ENCODE data around the gene SNX9.

The SNX9 gene

DNA sequence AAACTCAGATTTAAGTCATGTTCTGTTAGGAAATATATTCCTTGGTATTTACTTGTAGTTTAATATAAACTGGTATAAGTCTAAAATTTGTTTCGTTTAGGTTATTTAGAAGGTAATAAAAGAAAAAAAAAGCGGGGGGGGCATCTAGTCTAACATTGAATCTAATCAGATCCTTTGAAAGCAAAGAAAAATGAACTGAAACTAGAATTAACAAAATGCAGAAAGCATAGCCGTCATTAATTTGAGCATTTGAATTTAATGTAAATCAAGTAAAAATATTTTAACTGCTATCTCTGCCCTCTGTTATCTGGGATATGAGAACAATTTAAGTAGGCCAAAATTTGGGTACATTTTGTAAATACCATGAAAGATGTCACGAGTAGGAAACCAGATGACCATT, 54.1 kb downstream of the SNX9 start:
- H3K9me2 ChIP-seq (replicated peaks; ENCODE audit: low read depth, low read length), result no peaks in the 10 kb centered on the region
- H4K20me1 ChIP-seq (ENCODE audit: insufficient read depth, low read length, poor library complexity, severe bottlenecking), result no peaks in the 10 kb centered on the region
- H3K9me3 ChIP-seq (ENCODE audit: insufficient read depth, low read depth, low read length), result no peaks in the 10 kb centered on the region
- no peaks in the 10 kb centered on the region for H3K36me3 ChIP-seq (ENCODE audit: insufficient read depth, low read length)
- peaks cover 16% of the 10 kb centered on the region for H3K27me3 ChIP-seq (ENCODE audit: insufficient read depth, low read length, poor library complexity, severe bottlenecking)
- H3F3A ChIP-seq (ENCODE audit: low read depth), result no peaks in the 10 kb centered on the region
- no peak overlapping the region for H2AFZ ChIP-seq (ENCODE audit: low read length)
- H3K4me1 ChIP-seq (ENCODE audit: insufficient read depth, low read length, poor library complexity, severe bottlenecking), result no peaks in the 10 kb centered on the region
- no peaks in the 10 kb centered on the region for H3K79me2 ChIP-seq (ENCODE audit: insufficient read depth, low read length)
- no peak overlapping the region for H3K9ac ChIP-seq (ENCODE audit: low read depth, low read length, poor library complexity, severe bottlenecking)
- H3K4me3 ChIP-seq (ENCODE audit: low read length, poor library complexity, severe bottlenecking), result no peak overlapping the region
- no peak overlapping the region for H3K4me2 ChIP-seq (ENCODE audit: low read depth, low read length, poor library complexity, severe bottlenecking)
- TF ChIP-seq EZH2phosphoT487 (IDR thresholded peaks at IDR 0.05; ENCODE audit: borderline replicate concordance) (no peak), CTCF (conservative IDR thresholded peaks at IDR 0.05; ENCODE audit: low read length) (no peak)

DNA sequence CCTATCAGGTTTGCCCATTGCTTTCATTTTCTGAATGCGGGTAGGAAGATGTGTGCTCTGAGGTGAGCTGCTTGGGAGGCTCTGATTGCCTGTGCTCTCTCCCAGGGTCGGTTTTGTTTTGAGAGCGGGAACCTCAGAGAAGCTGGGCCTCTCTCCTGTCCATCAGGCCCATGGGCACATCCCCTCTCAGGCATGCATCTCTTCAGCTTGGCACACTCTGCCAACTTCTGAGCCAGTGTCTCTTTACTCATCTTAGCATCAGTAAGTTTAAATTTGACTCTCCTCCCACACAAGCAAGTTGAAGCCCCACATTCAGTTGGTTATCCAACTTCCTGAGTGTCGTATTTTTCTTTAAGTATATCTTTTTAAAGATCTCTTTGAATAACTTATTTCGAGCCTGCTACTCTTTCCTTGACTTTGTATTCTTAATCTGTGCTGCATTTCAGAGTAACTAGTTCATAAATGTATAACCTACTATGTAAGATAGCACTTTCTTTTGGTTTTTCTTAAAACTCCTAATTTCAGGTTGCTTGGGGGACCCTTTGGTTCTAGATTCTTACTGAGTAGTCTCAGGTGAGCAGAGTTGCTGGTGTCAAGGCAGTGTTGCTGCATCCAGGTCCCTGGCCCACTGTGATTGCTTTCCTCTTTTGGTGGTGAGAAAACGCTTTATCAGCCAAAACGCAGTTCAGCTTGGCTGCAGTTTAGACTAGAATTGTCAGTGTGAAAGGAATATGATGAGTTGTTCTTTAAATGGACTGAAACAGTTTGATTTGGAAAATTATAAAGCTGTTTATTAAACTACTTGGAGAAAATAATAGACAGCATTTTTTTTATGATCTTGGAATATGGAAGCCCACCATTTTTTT, 54.8 kb downstream of the SNX9 start:
- H3K4me2 ChIP-seq (ENCODE audit: low read depth, low read length, poor library complexity, severe bottlenecking), result no peak overlapping the region
- H3K9me2 ChIP-seq (replicated peaks; ENCODE audit: low read depth, low read length), result no peaks in the 10 kb centered on the region
- no peaks in the 10 kb centered on the region for H3K9me3 ChIP-seq (ENCODE audit: insufficient read depth, low read depth, low read length)
- H3K79me2 ChIP-seq (ENCODE audit: insufficient read depth, low read length), result no peaks in the 10 kb centered on the region
- no peaks in the 10 kb centered on the region for H3K4me1 ChIP-seq (ENCODE audit: insufficient read depth, low read length, poor library complexity, severe bottlenecking)
- no peaks in the 10 kb centered on the region for H3K36me3 ChIP-seq (ENCODE audit: insufficient read depth, low read length)
- H3K27me3 ChIP-seq (ENCODE audit: insufficient read depth, low read length, poor library complexity, severe bottlenecking), result peaks cover 16% of the 10 kb centered on the region
- no peak overlapping the region for H3K9ac ChIP-seq (ENCODE audit: low read depth, low read length, poor library complexity, severe bottlenecking)
- no peak overlapping the region for H3K4me3 ChIP-seq (ENCODE audit: low read length, poor library complexity, severe bottlenecking)
- H3F3A ChIP-seq (ENCODE audit: low read depth), result no peaks in the 10 kb centered on the region
- no peak for TF ChIP-seq EZH2phosphoT487 (IDR thresholded peaks at IDR 0.05; ENCODE audit: borderline replicate concordance)
- TF ChIP-seq CTCF (conservative IDR thresholded peaks at IDR 0.05; ENCODE audit: low read length), result no peak
- no peak overlapping the region for H2AFZ ChIP-seq (ENCODE audit: low read length)
- H4K20me1 ChIP-seq (ENCODE audit: insufficient read depth, low read length, poor library complexity, severe bottlenecking), result no peaks in the 10 kb centered on the region

DNA sequence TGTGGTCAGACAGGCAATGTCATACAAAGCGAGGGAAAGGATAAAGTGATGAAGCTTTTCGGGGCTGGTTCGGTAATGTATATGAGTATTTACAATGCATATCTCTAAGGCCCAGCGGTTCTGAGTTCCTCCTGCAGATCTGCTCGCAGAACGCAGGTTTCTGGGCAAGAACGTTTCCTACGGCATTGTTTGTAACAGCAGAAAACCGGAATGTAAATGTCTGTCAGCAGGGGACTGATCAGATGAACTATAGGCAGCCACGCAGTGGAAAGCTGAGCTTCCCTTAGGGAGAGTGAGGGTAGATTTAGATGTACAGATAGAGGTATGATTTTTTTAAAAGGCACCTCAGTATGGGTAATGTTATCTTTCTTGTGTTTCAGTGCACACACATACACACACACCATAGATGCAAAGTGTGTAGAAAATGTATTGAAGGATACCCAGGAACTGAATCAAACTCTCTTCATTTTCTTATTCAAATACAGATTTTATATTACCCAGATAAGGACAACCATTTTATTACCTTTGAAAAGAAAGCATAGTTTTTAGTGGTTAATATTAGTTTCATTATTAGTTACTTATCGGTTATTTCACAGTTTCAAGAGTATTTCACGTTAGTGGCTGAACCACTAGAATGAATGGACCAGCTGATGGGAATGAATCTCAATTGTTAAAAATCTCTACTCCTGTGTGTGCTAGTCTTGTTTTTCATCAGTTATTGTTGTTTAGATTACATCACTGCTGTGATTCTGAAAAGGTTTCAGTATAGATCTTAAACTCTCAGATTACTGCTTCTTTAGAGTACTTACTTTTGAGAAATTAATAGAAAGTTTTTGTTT, 56.2 kb downstream of the SNX9 start:
- Histone ChIP-seq H3K4me3 (ENCODE audit: low read length, poor library complexity, severe bottlenecking) (no peak overlapping the region), H3K9me3 (ENCODE audit: insufficient read depth, low read depth, low read length) (no peaks in the 10 kb centered on the region), H3K4me2 (ENCODE audit: low read depth, low read length, poor library complexity, severe bottlenecking) (no peak overlapping the region)

More for the DNA sequence above, 56.2 kb downstream of the SNX9 start:
- Histone ChIP-seq H3F3A (ENCODE audit: low read depth) (no peaks in the 10 kb centered on the region), H3K9me2 (replicated peaks; ENCODE audit: low read depth, low read length) (no peaks in the 10 kb centered on the region), H3K79me2 (ENCODE audit: insufficient read depth, low read length) (no peaks in the 10 kb centered on the region), H3K36me3 (ENCODE audit: insufficient read depth, low read length) (no peaks in the 10 kb centered on the region), H2AFZ (ENCODE audit: low read length) (no peak overlapping the region), H3K27me3 (ENCODE audit: insufficient read depth, low read length, poor library complexity, severe bottlenecking) (peaks cover 16% of the 10 kb centered on the region), H3K4me1 (ENCODE audit: insufficient read depth, low read length, poor library complexity, severe bottlenecking) (no peaks in the 10 kb centered on the region), H4K20me1 (ENCODE audit: insufficient read depth, low read length, poor library complexity, severe bottlenecking) (no peaks in the 10 kb centered on the region), H3K9ac (ENCODE audit: low read depth, low read length, poor library complexity, severe bottlenecking) (no peak overlapping the region)
- TF ChIP-seq CTCF (conservative IDR thresholded peaks at IDR 0.05; ENCODE audit: low read length), result no peak
- TF ChIP-seq EZH2phosphoT487 (IDR thresholded peaks at IDR 0.05; ENCODE audit: borderline replicate concordance), result no peak
